GM18498 (cell line): Measurements from ENCODE around the gene DROSHA.

Experiments used
- ATAC-seq: cut with Tn5 transposase; IDR thresholded peaks from one replicate; pipeline ENCODE4 v1.9.1; 2021; ENCODE audit warnings: mild to moderate bottlenecking, moderate library complexity; ENCODE audit not compliant: unreplicated experiment

DROSHA gene

GRCh38 chr5:31355337-31355736 lies 176.6 kb downstream of the DROSHA start:
- ATAC-seq = no peak
